HG02884 (cell line): ENCODE results near the gene LRATD1.

Experiments used
- ATAC-seq: cut with Tn5 transposase; IDR thresholded peaks from one replicate; pipeline ENCODE4 v1.9.1; 2021; ENCODE audit warnings: mild to moderate bottlenecking, moderate library complexity; ENCODE audit not compliant: unreplicated experiment

Gene LRATD1

GRCh38 chr2:14633061-14633460 is 544 bp downstream of the LRATD1 start:
- ATAC-seq = no peak

GRCh38 chr2:14633461-14634181 is 1.1 kb downstream of the LRATD1 start:
- ATAC-seq = no peak

GRCh38 chr2:14634182-14634488 is 1.6 kb downstream of the LRATD1 start:
- no peak for ATAC-seq

GRCh38 chr2:14634489-14635390 is 2.2 kb downstream of the LRATD1 start:
- ATAC-seq = no peak

GRCh38 chr2:14635391-14635871 is 2.9 kb downstream of the LRATD1 start:
- ATAC-seq = no peak

- ATAC-seq = no peak
Measured at GRCh38 chr2:14638488-14638887, 6.0 kb downstream of the LRATD1 start.

- ATAC-seq = no peak
Measured at GRCh38 chr2:14641116-14641515, 8.6 kb downstream of the LRATD1 start.

GRCh38 chr2:14642499-14642898 is 10.0 kb downstream of the LRATD1 start:
- no peak for ATAC-seq

GRCh38 chr2:14647714-14648113 is 15.2 kb downstream of the LRATD1 start:
- no peak for ATAC-seq

GRCh38 chr2:14650066-14650465 is 17.5 kb downstream of the LRATD1 start:
- ATAC-seq = no peak

- peak; percentile 97 for ATAC-seq
Measured at GRCh38 chr2:14654835-14655282, 22.3 kb downstream of the LRATD1 start.

GRCh38 chr2:14656146-14656545 is 23.6 kb downstream of the LRATD1 start:
- no peak for ATAC-seq

- no peak for ATAC-seq
Measured at GRCh38 chr2:14661163-14661562, 28.6 kb downstream of the LRATD1 start.

- ATAC-seq = no peak
Measured at GRCh38 chr2:14673351-14673875, 40.9 kb downstream of the LRATD1 start.

GRCh38 chr2:14675489-14675888 is 43.0 kb downstream of the LRATD1 start:
- ATAC-seq = no peak

GRCh38 chr2:14676371-14676770 is 43.9 kb downstream of the LRATD1 start:
- no peak for ATAC-seq

- ATAC-seq = no peak
Measured at GRCh38 chr2:14677039-14677438, 44.5 kb downstream of the LRATD1 start.

GRCh38 chr2:14678761-14679160 is 46.2 kb downstream of the LRATD1 start:
- ATAC-seq = no peak

GRCh38 chr2:14681608-14682007 is 49.1 kb downstream of the LRATD1 start:
- no peak for ATAC-seq
